Mucosa of rectum (tissue), 2 donors: Measurements from ENCODE around the gene ME1.
"Not testable (repeated sequence)": the region's sequence is repeated elsewhere in the genome, so short reads cannot be mapped to it uniquely, and the experiment has no call there.

Source experiments
- H3K27ac ChIP-seq, 2 donors: one replicate each; pipeline ENCODE4 v1.7.0; 2013; ENCODE audit warnings: inconsistent platforms in 2 of 2, low read depth in 2 of 2, low read length in 2 of 2
- H3K27me3 ChIP-seq, 2 donors: one replicate each; pipeline ENCODE4 v1.7.0; 2013; ENCODE audit warnings: low read length in 2 of 2; ENCODE audit not compliant: control insufficient read depth in 2 of 2, insufficient read depth in 2 of 2
- H3K36me3 ChIP-seq, 2 donors: one replicate each; pipeline ENCODE4 v1.7.0; 2013; ENCODE audit warnings: low read length in 2 of 2; ENCODE audit not compliant: control insufficient read depth in 2 of 2, insufficient read depth in 2 of 2
- H3K4me1 ChIP-seq, 2 donors: one replicate each; pipeline ENCODE4 v1.7.0; 2013; ENCODE audit warnings: low read length in 2 of 2, mild to moderate bottlenecking in 1 of 2; ENCODE audit not compliant: control insufficient read depth in 2 of 2, insufficient read depth in 2 of 2
- H3K4me3 ChIP-seq, 2 donors: one replicate each; pipeline ENCODE4 v1.7.0; 2013; ENCODE audit warnings: low read length in 2 of 2
- H3K9ac ChIP-seq, 2 donors: one replicate each; pipeline ENCODE4 v1.7.0; 2013; ENCODE audit warnings: low read length in 2 of 2, low read depth in 1 of 2, mild to moderate bottlenecking in 1 of 2
- H3K9me3 ChIP-seq, 2 donors: one replicate each; pipeline ENCODE4 v1.7.0; 2013; ENCODE audit warnings: low read length in 2 of 2; ENCODE audit not compliant: control insufficient read depth in 2 of 2
- donor health status: healthy.
- donor health status: Normal muscosa, but diverticular disease.

ME1 gene

DNA sequence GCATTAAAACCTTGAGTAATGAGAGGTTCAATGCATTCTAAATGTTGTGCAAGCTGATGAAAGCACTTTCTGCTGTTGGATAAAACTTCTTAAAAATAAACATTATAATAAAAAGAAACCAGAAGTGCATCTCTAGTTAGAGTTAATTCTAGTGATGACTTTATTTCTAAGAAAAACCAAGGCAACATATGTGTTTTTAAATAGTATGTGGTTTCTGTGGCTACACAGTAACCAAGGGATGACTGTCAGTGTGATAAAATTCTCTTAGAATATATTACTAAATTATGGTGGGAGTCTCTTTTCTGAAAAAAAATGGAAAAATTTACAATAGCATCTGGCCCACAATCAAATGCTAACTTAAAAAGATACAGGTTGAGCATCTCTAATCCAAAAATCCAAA is 117.0 kb downstream of the ME1 start:
- Histone ChIP-seq H3K27ac (no peak overlapping the region), H3K4me3 (no peak overlapping the region), H3K9ac (no peak overlapping the region), H3K9me3 (no peaks in the 10 kb centered on the region), H3K36me3 (no peaks in the 10 kb centered on the region), H3K4me1 (no peaks in the 10 kb centered on the region), H3K27me3 (no peaks in the 10 kb centered on the region)

- Histone ChIP-seq H3K36me3 (no peaks in the 10 kb centered on the region), H3K9me3 (no peaks in the 10 kb centered on the region), H3K27me3 (no peaks in the 10 kb centered on the region), H3K4me1 (no peaks in the 10 kb centered on the region), H3K9ac (no peak overlapping the region), H3K27ac (no peak overlapping the region), H3K4me3 (no peak overlapping the region)
Measured at GRCh38 chr6:83311231-83311630, 119.6 kb downstream of the ME1 start.

GRCh38 chr6:83310046-83310445 is 120.8 kb downstream of the ME1 start:
- Histone ChIP-seq H3K9me3 (no peaks in the 10 kb centered on the region), H3K36me3 (no peaks in the 10 kb centered on the region), H3K9ac (no peak overlapping the region)

DNA sequence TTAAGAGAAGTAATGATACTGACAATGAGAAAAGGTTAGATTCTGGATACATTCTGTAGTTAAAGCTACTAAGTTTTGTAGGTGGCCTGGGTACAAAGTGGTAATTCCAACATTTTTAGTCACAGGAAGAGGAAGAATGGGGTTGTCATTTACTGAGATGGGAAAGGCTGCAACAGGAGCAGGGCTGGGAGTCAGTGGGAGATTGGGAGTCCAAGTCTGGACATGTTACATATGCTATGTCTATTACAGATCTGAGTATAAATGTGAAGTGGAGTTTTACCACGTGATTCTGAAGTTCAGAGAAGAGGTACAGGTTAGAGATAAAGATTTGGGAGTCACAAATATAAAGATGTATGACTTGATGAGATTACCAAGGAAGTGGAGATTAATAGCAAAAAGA is 121.5 kb downstream of the ME1 start:
- H3K4me3 ChIP-seq: no peak overlapping the region
- no peaks in the 10 kb centered on the region for H3K4me1 ChIP-seq
- H3K27ac ChIP-seq: no peak overlapping the region
- H3K9ac ChIP-seq: no peak overlapping the region
- H3K36me3 ChIP-seq: no peaks in the 10 kb centered on the region
- no peaks in the 10 kb centered on the region for H3K27me3 ChIP-seq
- no peaks in the 10 kb centered on the region for H3K9me3 ChIP-seq

More at GRCh38 chr6:83310046-83310445, 120.8 kb downstream of the ME1 start:
- H3K27me3 ChIP-seq: no peaks in the 10 kb centered on the region
- no peak overlapping the region for H3K27ac ChIP-seq
- H3K4me3 ChIP-seq: no peak overlapping the region
- no peaks in the 10 kb centered on the region for H3K4me1 ChIP-seq

DNA sequence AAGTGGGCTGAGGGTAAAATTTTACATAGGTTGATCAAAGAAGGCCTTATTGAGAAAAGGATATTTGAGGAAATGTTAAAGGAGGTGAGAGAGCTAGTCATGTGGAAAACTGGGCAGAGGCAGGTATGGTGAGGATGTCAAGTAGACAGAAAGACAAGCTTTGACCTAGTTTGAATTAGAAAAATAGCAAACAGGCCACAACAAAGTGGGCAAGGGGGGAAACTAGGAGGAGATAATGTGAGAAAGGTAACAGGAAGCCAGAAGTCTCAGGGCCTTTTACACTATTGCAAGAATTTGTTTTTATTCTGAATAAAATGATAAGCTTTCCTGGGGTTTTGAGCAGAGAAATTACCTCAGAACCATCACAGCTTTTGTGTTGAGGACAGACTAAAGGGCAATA is 122.0 kb downstream of the ME1 start:
- H3K36me3 ChIP-seq: no peaks in the 10 kb centered on the region
- no peaks in the 10 kb centered on the region for H3K27me3 ChIP-seq
- no peaks in the 10 kb centered on the region for H3K9me3 ChIP-seq
- H3K27ac ChIP-seq: no peak overlapping the region
- no peaks in the 10 kb centered on the region for H3K4me1 ChIP-seq
- H3K4me3 ChIP-seq: no peak overlapping the region
- H3K9ac ChIP-seq: no peak overlapping the region

DNA sequence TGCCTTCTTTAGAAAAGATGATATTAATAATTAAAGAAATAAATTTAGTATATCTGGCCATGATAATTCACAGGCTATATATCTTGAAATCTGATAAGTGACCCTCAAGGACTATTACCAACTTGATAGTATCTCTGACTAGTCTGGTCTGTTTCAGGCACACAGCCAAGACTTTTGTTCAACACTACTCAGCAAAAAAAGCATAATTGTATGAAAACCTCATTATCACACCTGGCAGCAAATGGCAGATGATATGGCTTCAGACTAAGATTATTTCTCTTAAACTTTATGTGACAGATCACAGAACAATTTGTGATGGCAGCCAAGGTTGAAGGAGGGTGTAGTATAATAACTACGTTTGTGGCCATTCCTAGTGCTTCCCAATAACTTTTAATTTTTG is 123.0 kb downstream of the ME1 start:
- Histone ChIP-seq H3K36me3 (no peaks in the 10 kb centered on the region), H3K27me3 (no peaks in the 10 kb centered on the region), H3K4me3 (no peak overlapping the region), H3K9me3 (no peaks in the 10 kb centered on the region), H3K4me1 (no peaks in the 10 kb centered on the region), H3K27ac (no peak overlapping the region), H3K9ac (no peak overlapping the region)

DNA sequence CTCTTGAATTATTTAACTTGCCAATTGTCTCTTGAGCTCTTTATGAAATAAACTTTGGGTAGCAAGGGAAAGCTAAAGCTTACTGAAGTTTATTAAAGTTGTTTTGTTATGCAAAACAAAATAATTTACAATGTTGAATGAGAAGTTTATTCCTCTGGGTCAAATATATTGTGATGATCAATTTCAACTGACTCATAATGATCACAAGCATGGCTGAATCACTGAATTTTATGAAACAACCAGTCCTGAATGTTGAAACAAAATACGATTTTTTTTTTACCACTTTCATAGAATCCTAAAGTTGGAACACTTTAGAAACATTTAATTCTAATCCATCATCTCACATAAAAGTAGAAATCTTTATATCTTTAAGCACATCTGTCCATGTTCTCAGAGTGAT is 127.4 kb downstream of the ME1 start:
- no peaks in the 10 kb centered on the region for H3K27me3 ChIP-seq
- H3K36me3 ChIP-seq: no peaks in the 10 kb centered on the region
- no peaks in the 10 kb centered on the region for H3K4me1 ChIP-seq
- H3K27ac ChIP-seq: no peak overlapping the region
- H3K9me3 ChIP-seq: no peaks in the 10 kb centered on the region
- H3K9ac ChIP-seq: no peak overlapping the region
- no peak overlapping the region for H3K4me3 ChIP-seq

DNA sequence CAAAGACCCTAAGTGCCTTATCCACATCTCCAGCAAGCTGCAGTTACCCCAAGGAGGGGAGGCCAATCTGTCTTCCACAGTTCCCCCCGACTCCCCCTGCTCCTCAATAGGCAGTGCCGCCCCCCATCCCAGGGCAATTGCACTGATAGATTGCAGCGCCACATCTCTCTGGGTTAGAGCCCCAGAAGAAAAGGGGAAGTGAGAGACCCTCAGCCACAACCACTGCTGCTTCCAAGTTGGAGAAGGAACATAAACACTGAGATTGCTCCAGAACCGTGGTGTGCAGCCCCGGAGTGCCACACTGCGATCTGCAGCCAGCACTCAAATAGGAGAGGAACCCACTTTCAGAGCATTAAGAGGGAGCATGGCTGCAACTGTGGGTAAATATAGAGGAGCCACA is 136.2 kb downstream of the ME1 start:
- Histone ChIP-seq H3K9me3 (no peaks in the 10 kb centered on the region), H3K27me3 (no peaks in the 10 kb centered on the region), H3K36me3 (no peaks in the 10 kb centered on the region)

DNA sequence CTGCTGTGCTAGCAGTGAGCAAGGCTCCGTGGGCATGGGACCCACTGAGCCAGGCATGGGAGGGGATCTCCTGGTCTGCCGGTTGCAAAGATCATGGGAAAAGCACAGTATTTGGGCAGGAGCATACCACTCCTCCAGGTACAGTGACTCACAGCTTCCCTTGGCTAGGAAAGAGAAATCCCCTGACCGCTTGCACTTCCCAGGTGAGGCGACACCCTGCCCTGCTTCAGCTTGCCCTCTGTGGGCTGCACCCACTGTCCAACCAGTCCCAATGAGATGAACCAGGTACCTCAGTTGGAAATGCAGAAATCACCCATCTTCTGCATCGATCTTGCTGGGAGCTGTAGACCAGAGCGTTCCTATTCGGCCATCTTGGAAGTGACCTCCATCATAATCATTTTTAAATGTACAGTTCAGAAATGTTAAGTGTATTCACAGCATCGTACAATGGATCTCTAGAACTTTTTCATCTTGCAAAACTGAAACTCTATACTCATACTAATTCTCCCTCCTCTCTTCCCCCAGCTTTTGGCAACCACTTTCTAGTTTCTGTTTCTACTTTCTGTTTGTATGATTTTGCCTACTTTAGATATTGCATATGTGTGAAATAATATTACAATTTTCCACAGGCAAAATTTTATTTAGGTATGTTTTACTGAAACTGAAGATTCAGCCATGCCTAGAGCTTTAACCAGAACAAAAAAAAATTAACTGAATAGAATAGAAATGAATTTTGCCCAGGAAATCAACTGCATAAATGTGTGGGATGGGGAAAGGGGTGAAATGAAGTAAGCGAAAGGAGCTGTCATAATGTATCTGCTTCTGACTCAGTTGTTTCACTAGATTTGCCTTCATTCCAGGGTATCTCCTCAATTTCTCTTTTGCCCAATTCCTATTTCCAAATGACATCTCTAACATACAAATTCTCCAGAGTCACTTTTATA is 137.7 kb downstream of the ME1 start:
- no peaks in the 10 kb centered on the region for H3K27me3 ChIP-seq

More for the DNA sequence above, 136.2 kb downstream of the ME1 start:
- Histone ChIP-seq H3K9ac (no peak overlapping the region), H3K4me1 (no peaks in the 10 kb centered on the region), H3K27ac (no peak overlapping the region), H3K4me3 (no peak overlapping the region)

DNA sequence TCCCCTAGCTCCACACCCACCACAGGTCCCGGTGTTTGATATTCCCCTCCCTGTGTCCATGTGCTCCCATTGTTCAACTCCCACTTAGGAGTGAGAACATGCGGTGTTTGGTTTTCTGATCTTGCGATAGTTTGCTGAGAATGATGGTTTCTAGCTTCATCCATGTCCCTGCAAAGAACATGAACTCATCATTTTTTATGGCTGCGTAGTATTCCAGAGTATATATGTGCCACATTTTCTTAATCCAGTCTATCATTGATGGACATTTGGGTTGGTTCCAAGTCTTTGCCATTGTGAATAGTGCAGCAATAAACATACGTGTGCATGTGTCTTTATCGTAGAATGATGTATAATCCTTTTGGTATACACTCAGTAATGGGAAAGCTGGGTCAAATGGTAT is 143.6 kb downstream of the ME1 start:
- H3K9me3 ChIP-seq, H3K27me3 ChIP-seq, H3K4me1 ChIP-seq, H3K9ac ChIP-seq, H3K36me3 ChIP-seq, H3K27ac ChIP-seq, H3K4me3 ChIP-seq: not testable (repeated sequence)

More for the DNA sequence above, 137.7 kb downstream of the ME1 start:
- no peaks in the 10 kb centered on the region for H3K36me3 ChIP-seq
- no peaks in the 10 kb centered on the region for H3K4me1 ChIP-seq
- H3K9ac ChIP-seq: no peak overlapping the region
- H3K9me3 ChIP-seq: no peaks in the 10 kb centered on the region
- no peak overlapping the region for H3K4me3 ChIP-seq
- no peak overlapping the region for H3K27ac ChIP-seq
